NOMO-1 treated with dmso at 0.1 percent for 144 hours (cell line): ENCODE measurements around the gene ARL6IP6.

Experiments
- DNase-seq: peaks from one replicate; lab custom pipeline; 2025; ENCODE audit not compliant: unreplicated experiment; lab: John Stamatoyannopoulos, UW

The ARL6IP6 gene

GRCh38 chr2:152792974-152793373, 74.6 kb downstream of the ARL6IP6 start:
- no peak for DNase-seq

- DNase-seq = no peak
Observed at GRCh38 chr2:152796941-152797340, 78.5 kb downstream of the ARL6IP6 start.

GRCh38 chr2:152804687-152805408, 86.4 kb downstream of the ARL6IP6 start:
- no peak for DNase-seq

GRCh38 chr2:152811916-152812315, 93.5 kb downstream of the ARL6IP6 start:
- DNase-seq = no peak
